ENCODE measurements around the gene NPY2R. TPM values are rescaled to one million over a fixed set of nuclear protein-coding genes. Genes with fewer than 3 reads are reported as not detected.

NPY2R gene
- 0.05 to 0.09 TPM (median 0.05 TPM) in 3 of 5 replicates, not detected in the others for total RNA-seq (2022; extraction: Qiagen RNA extraction; ENCODE audit: low read depth)

DNA sequence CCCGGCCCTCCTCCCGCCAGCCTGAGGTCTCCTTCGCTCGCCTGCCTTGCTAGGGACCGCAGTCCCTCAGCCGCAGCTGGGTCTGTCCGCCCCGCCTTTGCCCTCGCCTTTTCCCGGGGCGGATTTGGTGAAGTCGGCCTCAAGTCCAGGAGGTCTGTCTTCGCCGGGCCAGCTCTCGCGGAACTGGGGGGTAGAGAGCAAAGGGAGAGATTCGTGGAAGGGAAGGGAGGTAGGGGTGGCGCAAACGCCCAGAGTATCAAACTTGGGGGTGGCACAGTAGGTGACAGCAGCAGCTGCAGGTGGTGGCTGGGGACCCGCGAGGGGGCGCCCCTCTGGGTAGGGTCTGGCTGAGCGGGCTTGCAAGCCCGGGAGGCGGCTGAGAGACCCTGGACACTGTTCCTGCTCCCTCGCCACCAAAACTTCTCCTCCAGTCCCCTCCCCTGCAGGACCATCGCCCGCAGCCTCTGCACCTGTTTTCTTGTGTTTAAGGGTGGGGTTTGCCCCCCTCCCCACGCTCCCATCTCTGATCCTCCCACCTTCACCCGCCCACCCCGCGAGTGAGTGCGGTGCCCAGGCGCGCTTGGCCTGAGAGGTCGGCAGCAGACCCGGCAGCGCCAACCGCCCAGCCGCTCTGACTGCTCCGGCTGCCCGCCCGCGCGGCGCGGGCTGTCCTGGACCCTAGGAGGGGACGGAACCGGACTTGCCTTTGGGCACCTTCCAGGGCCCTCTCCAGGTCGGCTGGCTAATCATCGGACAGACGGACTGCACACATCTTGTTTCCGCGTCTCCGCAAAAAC is at the start of gene NPY2R:
Gene NPY2R (plus strand): TSS at position 379 of the 797 bp plus-strand sequence. CDS start 5,304 bp downstream, outside the sequence.

Other genes with a start within 250 kb of the NPY2R start
- 2.2 to 6.3 TPM (median 5.7 TPM) in 5 replicates for gene MAP9, start 168.3 kb downstream of the NPY2R start, total RNA-seq (2022; extraction: Qiagen RNA extraction; ENCODE audit: low read depth)